SK-N-MC (cell line): ENCODE results near the gene CIT.

ENCODE experiments used
- EZH2 ChIP-seq: fragments of 200-600 bp; sonication (generic); IDR thresholded peaks from one replicate; pipeline ENCODE4 v1.6.1; 2017; ENCODE audit warnings: antibody characterized with exemption
- FOXP2 ChIP-seq: optimal IDR thresholded peaks from 2 replicates; pipeline ENCODE3; 2011; ENCODE audit warnings: mild to moderate bottlenecking, moderate library complexity; ENCODE audit not compliant: insufficient read depth; ENCODE audit errors: extremely low read length, control extremely low read depth
- POLR2AphosphoS5 ChIP-seq: IDR thresholded peaks from 2 replicates; pipeline ENCODE4 v1.6.1; 2012; ENCODE audit warnings: mild to moderate bottlenecking, low read depth, low read length, borderline replicate concordance

DNA sequence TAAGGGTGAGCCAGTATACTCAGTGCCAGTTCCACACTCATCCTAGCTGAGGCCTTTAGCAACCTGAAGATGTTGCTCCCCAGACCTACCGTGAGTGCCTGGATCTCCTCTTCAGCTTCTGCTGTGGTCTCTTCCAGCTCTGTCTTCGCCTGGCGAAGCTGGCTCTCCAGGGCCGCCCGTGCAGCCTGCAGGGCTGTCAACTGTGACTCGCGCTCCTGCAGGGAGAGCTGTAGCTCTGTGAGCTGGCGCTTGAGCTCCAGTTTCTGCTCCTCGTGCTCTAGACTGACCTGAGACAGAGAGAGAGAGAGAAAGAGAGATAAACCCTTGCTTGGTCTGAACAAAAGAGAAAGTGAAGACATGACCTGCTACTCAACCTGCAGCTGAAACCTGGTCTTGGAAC, 125.2 kb downstream of the CIT start:
- TF ChIP-seq EZH2 (no peak), POLR2AphosphoS5 (no peak), FOXP2 (no peak)
